SK-N-SH treated with all-trans-retinoic acid at 6 μM for 48 hours (cell line): ENCODE data around the gene PAXX.

ENCODE experiments used
- ISL1 ChIP-seq: fragments of 250-450 bp; sonication (Bioruptor Pico); IDR thresholded peaks from 2 replicates; pipeline ENCODE4 v2.1.2; 2022; ENCODE audit warnings: mild to moderate bottlenecking, moderate library complexity
- OSR1 ChIP-seq: fragments of 250-450 bp; sonication (Bioruptor Pico); IDR thresholded peaks from 2 replicates; pipeline ENCODE4 v1.8.0; 2022; ENCODE audit warnings: moderate library complexity, mild to moderate bottlenecking, inconsistent platforms

GRCh38 chr9:136943291-136944211 is 48.7 kb upstream of the PAXX start:
- no peak for TF ChIP-seq ISL1 (CRISPR knock-in tag)
- TF ChIP-seq OSR1 (CRISPR knock-in tag) = no peak
